ENCODE measurements around the gene NLK.

GRCh38 chr17:28227316-28228108 is 185.0 kb downstream of the NLK start:
- no peak for TF ChIP-seq CTCF (IDR thresholded peaks at IDR 0.05)
- TF ChIP-seq E2F1 (CRISPR knock-in tag; IDR thresholded peaks at IDR 0.05) = no peak
- TF ChIP-seq ZBTB43 (CRISPR knock-in tag; IDR thresholded peaks at IDR 0.05) = 0 out of 2 replicates have a peak, but pooled peaks have one; percentile 29
- no peak for TF ChIP-seq GTF2I (CRISPR knock-in tag; conservative IDR thresholded peaks at IDR 0.05)
- TF ChIP-seq TEAD4 (CRISPR knock-in tag; IDR thresholded peaks at IDR 0.05) = no peak
- TF ChIP-seq USF2 (CRISPR knock-in tag; IDR thresholded peaks at IDR 0.05) = peak; percentile 28; the same call in 1 of the 2 replicates
- TF ChIP-seq NR3C1 (CRISPR knock-in tag; conservative IDR thresholded peaks at IDR 0.05; ENCODE audit: low read depth) = no peak; the same call in 1 of the 2 replicates
- TF ChIP-seq ZNF532 (CRISPR knock-in tag; IDR thresholded peaks at IDR 0.05; ENCODE audit: borderline replicate concordance) = no peak; the same call in 1 of the 2 replicates
- TF ChIP-seq ATF3 (CRISPR knock-in tag; conservative IDR thresholded peaks at IDR 0.05) = no peak
- no peak for TF ChIP-seq TCF7 (CRISPR knock-in tag; IDR thresholded peaks at IDR 0.05; ENCODE audit: low read depth)
- no peak for TF ChIP-seq NFYB (CRISPR knock-in tag; conservative IDR thresholded peaks at IDR 0.05; ENCODE audit: low read depth)
- 0 out of 2 replicates have a peak, but pooled peaks have one; percentile 36 for TF ChIP-seq ZNF281 (CRISPR knock-in tag; IDR thresholded peaks at IDR 0.05)
- TF ChIP-seq ESRRA (CRISPR knock-in tag; IDR thresholded peaks at IDR 0.05; ENCODE audit: borderline replicate concordance) = no peak
